ENCODE measurements around the gene FBXL19.

FBXL19 gene

DNA sequence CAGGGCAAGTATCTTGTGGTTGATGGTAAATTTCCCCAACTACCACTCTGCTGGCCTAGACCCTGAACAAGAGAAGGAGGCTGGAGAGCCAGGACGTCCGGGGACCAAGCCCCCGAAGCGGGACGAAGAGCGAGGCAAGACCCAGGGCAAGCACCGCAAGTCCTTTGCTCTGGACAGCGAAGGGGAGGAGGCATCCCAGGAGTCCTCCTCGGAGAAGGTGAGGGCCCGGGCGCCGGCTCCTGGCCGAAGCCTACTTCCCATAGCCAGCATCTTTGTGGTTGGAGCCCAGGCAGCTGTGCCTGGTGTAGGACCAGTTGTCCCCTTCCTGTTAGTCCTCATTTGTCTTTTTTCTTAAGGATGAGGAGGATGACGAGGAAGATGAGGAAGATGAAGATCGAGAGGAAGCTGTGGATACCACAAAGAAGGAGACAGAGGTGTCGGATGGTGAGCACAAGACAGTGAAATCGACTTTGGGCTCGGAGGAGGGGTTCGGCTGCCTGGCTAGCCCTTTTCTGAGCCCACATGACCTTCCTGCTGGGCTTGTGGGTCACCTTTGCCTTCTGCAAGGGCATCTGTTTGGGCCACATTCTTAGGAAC is 46.0 kb downstream of the FBXL19 start:
- no peak for DNase-seq

DNA sequence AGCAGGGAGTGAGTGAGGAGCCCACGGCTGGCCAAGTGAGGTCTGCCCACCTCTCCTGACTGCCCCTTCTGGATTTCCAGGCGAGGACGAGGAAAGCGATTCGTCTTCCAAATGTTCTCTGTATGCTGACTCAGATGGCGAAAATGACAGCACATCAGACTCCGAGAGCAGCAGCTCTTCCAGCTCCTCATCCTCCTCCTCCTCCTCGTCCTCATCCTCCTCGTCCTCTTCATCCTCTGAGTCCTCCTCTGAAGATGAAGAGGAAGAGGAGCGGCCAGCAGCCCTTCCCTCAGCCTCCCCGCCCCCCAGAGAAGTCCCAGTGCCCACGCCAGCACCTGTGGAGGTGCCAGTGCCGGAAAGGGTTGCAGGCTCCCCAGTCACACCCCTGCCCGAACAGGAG is 47.9 kb downstream of the FBXL19 start:
- DNase-seq: no peak

DNA sequence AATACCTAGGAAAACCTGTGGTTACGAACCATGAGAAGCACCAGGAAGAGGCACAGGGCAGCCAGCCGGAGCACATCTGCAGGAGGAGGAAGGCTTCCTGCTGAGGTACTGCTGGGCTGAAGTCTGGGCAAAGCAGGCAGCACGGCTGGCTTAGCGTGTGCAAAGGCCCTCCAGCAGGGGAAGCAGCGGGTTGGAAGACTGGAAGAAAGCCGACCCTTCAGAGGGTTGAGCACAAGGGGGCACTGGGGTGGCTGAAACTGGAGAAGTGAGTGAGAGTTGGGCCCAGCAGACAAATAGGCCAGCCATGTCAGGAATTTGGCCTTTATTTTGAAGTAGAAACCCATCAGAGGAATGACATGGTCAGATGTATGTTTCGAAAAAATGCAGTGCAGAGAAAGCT is 49.5 kb downstream of the FBXL19 start:
- DNase-seq: no peak

DNA sequence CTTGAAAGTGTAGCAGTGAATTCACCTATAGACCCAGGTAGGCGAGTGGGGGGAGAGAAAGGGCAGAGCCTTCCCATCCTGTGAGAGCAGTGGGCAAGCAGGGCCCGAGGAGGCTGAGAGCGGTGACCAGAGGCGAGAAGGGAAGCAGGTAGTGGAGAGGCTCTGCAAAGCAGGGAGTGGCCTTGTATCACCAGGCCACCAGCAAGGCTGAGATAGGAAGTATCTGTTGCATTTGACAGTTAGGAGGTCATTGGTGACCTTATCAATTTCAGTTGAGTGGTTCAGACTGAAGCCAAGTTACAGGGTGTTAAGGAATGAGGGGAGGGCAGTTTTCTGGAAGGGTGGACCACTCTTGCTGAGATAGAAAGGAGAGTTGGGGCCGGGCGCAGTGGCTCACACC is 51.0 kb downstream of the FBXL19 start:
- DNase-seq: no peak

DNA sequence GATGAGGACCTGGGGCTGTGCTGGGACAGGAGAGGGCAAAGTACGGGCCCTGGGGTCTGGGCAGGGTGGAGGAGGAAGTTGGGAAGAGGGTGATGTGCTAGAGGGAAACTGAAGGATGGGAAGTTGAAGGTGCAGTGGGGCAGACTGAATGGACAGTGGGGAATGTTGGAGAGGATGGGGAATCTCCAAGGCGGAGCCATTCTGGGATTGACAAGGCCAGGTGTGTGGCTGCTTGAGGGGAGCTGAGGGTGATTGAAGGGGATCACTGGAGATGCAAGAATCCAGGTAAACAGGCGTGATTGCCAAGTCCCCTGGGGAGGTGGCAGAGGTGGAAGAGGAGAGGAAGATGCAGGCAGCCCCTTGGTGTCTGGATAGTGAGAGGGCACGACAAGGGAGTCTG is 53.1 kb downstream of the FBXL19 start:
- DNase-seq: no peak

DNA sequence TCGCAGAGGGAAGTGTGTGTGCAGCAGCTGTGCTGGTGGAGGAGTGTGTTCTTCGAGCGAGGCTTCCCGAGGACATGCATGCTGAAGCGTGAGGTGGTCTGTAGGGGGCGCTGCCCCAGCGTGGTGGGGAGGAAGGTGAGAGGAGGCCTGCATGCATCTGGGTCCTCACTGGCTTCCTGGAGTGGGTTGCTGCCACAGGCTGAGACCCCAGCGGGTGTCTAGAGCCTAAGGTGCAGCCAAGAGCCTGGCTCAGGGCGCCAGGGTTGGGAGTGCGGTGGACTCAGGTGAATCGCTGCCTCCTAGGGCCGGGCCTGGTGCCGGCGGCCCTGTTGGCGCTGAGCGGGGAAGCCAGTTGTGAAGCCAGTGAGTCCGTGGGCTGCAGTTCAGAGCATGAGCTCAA is 54.1 kb downstream of the FBXL19 start:
- no peak for DNase-seq

DNA sequence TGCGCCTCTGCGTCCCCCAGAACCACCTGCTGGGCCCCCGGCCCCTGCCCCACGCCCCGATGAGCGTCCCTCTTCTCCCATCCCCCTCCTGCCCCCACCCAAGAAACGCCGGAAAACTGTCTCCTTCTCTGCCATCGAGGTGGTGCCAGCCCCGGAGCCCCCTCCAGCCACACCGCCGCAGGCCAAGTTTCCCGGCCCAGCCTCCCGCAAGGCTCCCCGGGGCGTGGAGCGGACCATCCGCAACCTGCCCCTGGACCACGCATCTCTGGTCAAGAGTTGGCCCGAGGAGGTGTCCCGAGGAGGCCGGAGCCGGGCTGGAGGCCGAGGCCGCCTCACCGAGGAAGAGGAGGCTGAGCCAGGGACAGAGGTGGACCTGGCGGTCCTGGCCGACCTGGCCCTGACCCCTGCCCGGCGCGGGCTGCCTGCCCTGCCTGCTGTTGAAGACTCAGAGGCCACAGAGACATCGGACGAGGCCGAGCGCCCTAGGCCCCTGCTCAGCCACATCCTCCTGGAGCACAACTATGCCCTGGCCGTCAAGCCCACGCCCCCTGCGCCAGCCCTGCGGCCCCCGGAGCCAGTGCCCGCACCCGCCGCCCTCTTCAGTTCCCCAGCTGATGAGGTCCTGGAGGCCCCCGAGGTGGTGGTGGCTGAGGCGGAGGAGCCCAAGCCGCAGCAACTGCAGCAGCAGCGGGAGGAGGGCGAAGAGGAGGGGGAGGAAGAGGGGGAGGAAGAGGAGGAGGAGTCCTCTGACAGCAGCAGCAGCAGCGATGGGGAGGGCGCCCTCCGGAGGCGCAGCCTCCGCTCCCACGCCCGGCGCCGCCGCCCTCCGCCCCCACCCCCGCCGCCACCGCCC is 56.0 kb downstream of the FBXL19 start:
- DNase-seq: no peak

DNA sequence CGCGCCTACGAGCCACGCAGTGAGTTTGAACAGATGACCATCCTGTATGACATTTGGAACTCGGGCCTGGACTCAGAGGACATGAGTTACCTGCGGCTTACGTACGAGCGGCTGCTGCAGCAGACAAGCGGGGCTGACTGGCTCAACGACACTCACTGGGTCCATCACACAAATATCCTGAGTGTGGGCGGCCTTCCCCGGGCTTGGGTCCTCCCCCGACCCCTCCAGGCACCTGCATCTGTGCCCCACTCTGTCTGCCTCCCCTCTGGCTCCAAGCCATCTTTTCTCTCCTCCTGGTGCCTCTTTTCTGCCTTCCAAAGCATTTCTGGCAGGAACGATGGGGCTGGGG is 56.6 kb downstream of the FBXL19 start:
- no peak for DNase-seq

DNA sequence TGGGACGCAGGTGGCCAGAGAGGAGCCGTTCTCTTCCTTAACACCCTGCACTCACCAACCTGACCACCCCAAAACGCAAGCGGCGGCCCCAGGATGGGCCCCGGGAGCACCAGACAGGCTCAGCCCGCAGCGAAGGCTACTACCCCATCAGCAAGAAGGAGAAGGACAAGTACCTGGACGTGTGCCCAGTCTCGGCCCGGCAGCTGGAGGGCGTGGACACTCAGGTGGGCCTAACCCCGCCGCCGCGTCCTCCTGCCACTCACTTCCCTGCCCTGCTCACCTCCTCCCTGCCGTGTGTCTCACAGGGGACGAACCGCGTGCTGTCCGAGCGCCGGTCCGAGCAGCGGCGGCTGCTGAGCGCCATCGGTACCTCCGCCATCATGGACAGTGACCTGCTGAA is 57.1 kb downstream of the FBXL19 start:
- no peak for DNase-seq

DNA sequence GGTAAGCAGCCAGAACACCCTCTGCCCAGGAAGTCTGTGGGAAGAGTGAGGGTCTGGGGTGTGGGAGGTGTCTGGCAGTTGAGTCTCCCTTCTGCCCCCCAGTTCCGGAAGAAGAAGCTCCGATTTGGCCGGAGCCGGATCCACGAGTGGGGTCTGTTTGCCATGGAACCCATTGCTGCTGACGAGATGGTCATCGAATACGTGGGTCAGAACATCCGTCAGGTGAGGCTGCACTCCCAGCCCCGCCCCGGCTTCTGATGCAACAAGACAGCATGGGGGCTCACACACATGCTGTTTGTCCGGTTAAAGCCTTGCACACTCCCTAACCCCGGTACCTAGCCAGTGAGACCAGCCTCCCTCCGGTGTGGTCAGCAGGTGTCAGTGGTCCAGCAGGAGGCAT is 57.6 kb downstream of the FBXL19 start:
- no peak for DNase-seq

DNA sequence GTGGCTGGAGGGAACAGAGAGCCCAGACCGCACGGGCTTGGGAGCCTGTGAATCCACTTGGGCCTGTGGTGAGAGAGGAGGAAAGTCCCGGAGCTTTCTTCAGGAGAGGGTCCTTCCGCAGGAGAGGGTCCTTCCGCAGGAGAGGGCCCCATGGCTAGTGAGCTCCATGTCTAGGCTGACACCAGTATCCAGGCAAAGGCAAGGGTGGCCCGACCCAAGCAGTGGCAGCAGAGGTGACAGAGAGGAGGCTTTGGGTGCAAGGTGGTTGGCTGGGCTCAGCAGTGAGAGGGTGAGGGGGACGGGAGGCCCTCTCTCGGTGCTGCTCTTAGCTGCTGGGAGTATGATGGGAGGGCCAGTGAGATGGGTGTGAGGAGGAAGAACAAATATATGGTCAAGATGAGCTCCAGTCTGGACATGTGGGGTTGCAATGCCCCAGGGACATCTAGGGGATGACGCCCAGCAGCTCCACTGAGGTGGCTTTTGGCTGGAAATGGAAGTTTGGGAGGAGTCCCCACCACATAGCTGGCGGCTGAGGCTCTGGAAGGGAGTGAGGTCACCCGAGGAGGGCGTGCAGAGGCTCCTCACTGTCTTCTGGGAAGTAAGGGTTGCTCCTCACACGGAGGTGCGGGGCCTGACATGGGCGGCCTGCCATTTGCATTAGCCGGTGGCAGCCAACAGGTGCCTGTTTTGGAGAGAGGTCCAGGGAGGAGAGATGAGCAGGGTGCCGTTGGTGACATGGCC is 59.3 kb downstream of the FBXL19 start:
- DNase-seq: no peak

DNA sequence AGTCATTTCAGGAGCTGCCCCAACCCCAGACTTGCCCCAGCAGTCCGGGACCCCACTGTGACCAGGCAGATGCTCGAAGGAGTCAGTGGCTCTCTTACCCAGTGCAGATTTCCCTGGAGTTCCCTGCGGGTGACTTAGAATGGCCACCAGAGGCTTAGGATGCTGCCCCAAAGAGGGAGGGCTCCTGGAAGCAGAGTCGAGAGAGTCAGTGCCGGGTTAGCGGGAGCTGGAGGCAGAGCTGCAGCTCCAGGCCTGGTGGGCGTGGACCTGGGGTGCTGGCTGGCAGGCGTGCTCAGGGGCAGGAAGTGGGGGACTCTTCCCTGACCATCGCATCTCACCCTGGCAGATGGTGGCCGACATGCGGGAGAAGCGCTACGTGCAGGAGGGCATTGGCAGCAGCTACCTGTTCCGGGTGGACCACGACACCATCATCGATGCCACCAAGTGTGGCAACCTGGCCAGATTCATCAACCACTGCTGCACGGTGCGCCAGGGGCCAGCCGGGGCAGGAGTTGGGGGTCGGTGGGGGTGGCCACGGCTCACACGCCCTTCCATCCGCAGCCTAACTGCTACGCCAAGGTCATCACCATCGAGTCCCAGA is 60.0 kb downstream of the FBXL19 start:
- no peak for DNase-seq

DNA sequence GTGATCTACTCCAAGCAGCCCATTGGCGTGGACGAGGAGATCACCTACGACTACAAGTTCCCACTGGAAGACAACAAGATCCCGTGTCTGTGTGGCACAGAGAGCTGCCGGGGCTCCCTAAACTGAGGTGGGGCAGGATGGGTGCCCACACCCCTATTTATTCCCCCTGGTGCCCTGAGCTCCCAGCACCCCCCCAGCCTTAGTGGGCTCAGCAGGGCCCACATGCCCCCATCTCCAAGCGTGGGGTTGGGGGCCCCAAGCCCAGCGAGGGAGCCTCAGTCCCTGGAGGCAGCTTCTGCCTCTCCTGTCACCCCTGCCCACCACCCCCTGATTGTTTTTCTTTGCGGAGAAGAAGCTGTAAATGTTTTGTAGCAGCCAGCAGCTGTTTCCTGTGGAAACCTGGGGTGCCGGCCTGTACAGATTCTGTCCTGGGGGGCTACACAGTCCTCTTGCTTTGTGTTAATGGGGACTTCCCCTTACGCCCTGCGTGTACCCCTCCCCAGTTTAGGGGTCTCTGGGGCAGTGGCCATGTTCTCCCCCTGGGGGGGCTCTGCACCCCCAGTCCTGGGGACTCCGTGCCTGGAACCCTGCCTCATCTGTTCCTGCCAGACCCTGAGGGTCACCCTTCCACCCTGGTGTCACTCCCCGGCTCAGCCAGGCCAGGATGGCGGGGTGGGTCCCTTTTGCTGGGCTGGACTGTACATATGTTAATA is 60.7 kb downstream of the FBXL19 start:
- no peak for DNase-seq

DNA sequence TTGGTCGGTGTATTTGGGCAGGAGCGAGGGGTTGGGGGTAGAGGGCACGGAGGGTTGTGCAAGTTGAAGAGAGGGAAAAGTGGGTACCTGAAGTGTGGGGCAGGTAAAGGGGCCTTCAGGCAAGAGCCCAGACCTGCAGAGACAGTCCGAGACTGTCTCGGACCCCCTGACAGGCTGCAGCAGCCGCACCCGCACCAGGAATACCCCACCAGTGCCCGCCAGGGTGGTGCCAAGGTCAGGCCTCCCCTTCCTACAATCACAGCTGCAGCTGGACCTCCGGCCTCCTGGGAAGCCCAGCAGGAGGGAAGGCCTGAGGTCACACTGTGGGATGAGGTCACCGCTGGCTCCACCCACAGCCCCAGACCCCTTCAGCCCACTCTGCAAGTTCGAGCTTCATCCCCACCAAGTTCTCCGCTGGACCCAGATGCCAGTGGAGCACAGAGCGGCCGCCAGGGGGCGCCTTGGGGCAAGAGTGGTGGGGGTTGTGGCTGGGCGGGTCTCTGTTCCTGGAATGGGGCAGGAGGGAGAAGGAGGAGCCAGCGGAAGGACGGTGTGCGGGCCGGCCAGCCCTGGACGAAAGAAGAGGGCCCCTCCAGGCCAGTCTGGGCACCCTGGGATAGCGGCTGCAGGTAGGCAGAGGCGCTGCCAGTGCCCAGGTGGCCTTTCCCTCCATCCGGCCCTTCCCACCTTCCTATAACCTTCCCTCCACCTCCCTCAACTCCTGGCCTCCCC is 61.5 kb downstream of the FBXL19 start, which contains the start of gene HSD3B7:
Gene HSD3B7 (plus strand): TSS at position 539 of the 732 bp plus-strand sequence. CDS start 452 bp downstream, outside the sequence.
- DNase-seq: peak; percentile 37 to 86

DNA sequence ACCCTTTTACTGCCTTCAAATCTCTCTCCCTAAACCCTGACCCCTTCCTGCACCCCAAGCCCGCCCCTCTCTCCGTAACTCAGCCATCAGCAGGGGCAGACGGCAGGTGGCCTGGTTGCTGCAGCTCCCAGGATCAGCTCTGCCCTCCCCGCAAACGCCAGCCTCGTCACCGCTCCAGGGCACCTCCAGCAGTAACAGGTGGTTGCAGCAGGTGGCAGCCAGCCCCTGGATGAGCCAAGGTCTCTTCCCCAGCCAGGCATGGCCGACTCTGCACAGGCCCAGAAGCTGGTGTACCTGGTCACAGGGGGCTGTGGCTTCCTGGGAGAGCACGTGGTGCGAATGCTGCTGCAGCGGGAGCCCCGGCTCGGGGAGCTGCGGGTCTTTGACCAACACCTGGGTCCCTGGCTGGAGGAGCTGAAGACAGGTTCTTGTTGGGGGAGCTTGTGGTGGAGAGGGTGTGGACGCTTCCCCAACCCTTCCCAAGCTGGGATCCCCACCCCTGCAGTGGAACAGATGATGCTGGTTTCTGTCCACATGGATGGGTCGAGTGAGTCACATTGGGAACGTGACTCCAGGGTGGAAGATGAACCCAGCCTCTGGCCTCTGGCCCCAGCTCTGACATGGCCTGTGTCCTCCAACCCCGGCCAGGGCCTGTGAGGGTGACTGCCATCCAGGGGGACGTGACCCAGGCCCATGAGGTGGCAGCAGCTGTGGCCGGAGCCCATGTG is 62.2 kb downstream of the FBXL19 start:
- DNase-seq: peak; percentile 55 to 85

DNA sequence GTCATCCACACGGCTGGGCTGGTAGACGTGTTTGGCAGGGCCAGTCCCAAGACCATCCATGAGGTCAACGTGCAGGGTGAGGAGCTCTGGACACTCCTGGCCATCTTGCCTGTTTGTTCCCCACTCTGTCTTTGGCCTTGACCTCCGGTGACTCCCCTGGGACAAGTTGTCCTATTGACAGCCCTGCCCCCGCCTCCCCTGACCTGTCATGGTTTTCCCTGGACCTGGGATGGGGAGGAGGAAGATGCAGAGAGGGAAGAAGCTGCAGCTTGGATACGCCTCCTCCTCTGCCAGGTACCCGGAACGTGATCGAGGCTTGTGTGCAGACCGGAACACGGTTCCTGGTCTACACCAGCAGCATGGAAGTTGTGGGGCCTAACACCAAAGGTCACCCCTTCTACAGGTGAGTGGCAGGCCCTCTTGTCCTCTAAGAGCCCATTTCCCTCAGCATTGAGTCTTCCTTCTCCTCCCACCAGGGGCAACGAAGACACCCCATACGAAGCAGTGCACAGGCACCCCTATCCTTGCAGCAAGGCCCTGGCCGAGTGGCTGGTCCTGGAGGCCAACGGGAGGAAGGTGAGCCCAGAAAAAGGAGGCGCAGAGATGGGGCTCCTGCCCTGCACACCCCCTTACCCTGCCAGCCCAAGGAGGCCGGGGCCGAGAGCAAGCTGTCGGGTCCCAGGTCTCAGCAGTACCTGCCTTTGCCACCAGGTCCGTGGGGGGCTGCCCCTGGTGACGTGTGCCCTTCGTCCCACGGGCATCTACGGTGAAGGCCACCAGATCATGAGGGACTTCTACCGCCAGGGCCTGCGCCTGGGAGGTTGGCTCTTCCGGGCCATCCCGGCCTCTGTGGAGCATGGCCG is 63.0 kb downstream of the FBXL19 start:
- no peak for DNase-seq

DNA sequence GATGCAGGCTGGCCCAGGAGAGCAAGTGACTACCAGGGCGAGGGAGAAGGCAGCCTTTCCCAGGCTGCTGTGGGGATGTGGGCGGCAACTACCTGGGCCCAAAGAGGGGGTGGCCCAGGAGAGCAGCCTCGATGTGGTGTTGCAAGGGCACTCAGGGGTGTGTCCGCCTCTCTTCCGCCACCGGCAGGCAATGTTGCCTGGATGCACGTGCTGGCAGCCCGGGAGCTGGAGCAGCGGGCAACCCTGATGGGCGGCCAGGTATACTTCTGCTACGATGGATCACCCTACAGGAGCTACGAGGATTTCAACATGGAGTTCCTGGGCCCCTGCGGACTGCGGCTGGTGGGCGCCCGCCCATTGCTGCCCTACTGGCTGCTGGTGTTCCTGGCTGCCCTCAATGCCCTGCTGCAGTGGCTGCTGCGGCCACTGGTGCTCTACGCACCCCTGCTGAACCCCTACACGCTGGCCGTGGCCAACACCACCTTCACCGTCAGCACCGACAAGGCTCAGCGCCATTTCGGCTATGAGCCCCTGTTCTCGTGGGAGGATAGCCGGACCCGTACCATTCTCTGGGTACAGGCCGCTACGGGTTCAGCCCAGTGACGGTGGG is 64.3 kb downstream of the FBXL19 start:
- no peak for DNase-seq

DNA sequence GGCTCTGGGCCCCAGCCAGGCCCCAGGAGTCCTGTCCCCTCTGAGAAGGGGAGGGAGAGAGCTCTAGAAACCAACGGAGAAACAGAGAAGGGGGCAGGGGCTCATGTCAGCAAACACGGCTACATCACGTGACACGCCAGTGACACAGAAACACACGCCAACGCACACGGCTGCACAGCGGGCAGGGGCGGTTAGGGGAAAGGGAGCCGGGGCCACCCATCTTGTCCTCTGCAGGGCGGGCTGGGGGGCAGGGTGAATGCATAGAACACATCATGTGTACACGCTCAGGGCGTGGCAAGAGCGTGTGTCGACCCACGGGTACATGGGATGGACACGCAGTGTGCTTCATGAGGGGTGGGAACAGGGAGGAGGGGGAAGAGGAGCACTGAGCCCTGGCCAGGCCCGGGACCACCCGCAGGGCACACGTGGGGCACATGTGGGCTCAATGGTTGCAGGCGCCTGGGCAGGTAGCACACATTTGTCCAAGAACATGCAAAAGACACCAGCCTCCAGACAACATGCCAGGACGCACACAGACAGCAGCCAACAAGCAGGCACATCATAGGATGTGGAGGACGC is 66.2 kb downstream of the FBXL19 start:
- no peak for DNase-seq

DNA sequence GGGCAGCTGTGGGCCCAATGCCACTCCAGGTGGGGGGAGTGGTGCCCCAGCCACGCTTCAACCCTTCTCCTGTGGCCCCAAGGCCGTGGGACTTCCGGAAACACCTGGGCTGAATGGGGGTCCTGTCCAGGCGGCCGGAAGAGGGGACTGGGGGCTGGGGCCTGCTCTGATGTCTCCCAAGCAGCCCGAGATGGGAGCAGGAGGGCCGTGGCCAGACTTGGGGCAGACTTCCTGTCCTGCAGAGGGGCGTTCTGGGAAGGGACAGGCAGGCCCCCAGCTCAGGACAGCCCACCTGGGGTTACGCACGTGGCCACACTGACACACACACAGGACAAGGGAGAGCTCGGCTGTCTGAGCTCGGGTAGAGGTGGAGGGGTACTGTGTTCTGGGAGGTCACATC is 66.7 kb downstream of the FBXL19 start:
- no peak for DNase-seq

DNA sequence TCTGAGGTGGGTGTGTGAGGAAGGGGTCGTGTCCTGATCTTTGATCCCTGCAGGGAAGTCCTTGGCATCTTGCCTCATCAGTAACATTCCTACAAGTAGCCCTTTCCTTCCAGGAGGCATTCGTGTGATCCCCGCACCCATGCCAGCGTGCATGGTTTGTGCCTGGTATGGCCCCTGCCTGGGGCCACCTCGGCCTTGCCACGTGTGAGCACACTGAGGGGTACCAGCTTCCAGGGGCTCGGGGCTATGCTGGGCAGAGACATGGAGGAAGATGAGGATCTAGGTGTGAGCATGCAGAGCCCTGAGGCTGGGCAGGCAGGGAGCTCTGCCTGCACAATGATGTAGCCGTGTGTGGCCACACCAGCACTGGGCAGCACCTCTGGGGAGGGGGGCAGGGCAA is 67.7 kb downstream of the FBXL19 start:
- no peak for DNase-seq
